Naive thymus-derived CD4-positive, alpha-beta T cell (primary cell): ENCODE results near the gene SEMA3F. TPM values are rescaled to one million over a fixed set of nuclear protein-coding genes. Genes with fewer than 3 reads are reported as not detected.

Source experiments
- ATAC-seq: fragments of 150-1000 bp; cut with Tn5 transposase; 2 replicates; pipeline ENCODE4 v1.10.0; 2021; ENCODE audit warnings: mild to moderate bottlenecking, moderate library complexity
- CTCF ChIA-PET: fragments of 350-600 bp; sonication (Branson Sonifier 250); formaldehyde crosslinking; loops from one replicate; lab custom pipeline; 2021; ENCODE audit warnings: antibody characterized with exemption; lab: Charles Lee
- POLR2A ChIA-PET: fragments of 350-600 bp; sonication (Branson Sonifier 250); formaldehyde crosslinking; loops from one replicate; lab custom pipeline; 2021; ENCODE audit warnings: antibody characterized with exemption, inconsistent platforms; lab: Charles Lee
- DNase-seq, 9 donors: peaks; one replicate each; pipeline versions ENCODE4 v3.0.0 to v3.0.0-alpha.2; 2020 to 2022; ENCODE audit warnings: mixed read lengths in 1 of 9
- H3K27ac ChIP-seq: one replicate; pipeline ENCODE4 v1.7.0; 2013; ENCODE audit warnings: mild to moderate bottlenecking, low read depth, low read length, moderate library complexity
- H3K27me3 ChIP-seq, 2 donors: one replicate each; pipeline ENCODE4 v1.7.0; 2013; ENCODE audit warnings: low read length in 2 of 2, mild to moderate bottlenecking in 2 of 2, moderate library complexity in 2 of 2; ENCODE audit not compliant: control insufficient read depth in 2 of 2, insufficient read depth in 2 of 2
- H3K36me3 ChIP-seq, 3 experiments: 1 replicate in 2 of 3; 2 replicates in 1 of 3; pipeline ENCODE4 v1.7.0; 2013; ENCODE audit warnings: low read length in 3 of 3, mild to moderate bottlenecking in 3 of 3, moderate library complexity in 1 of 3; ENCODE audit not compliant: insufficient read depth in 3 of 3, control insufficient read depth in 2 of 3
- H3K4me1 ChIP-seq, 2 donors: one replicate each; pipeline ENCODE4 v1.7.0; 2013; ENCODE audit warnings: low read length in 2 of 2, mild to moderate bottlenecking in 2 of 2, moderate library complexity in 1 of 2; ENCODE audit not compliant: control insufficient read depth in 2 of 2, insufficient read depth in 2 of 2
- H3K4me3 ChIP-seq: 2 replicates; pipeline ENCODE4 v1.7.0; 2013; ENCODE audit warnings: mild to moderate bottlenecking, low read length
- H3K9me3 ChIP-seq, 3 experiments: 1 replicate in 2 of 3; 2 replicates in 1 of 3; pipeline ENCODE4 v1.7.0; 2013; ENCODE audit warnings: low read length in 3 of 3; ENCODE audit not compliant: control insufficient read depth in 2 of 3
- H3K27ac Mint-ChIP-seq, 9 donors: one replicate each; pipeline ENCODE4 v1.8.0; 2020 to 2022; ENCODE audit warnings: mixed read lengths in 9 of 9, mild to moderate bottlenecking in 8 of 9, moderate library complexity in 5 of 9, inconsistent platforms in 2 of 9
- H3K27me3 Mint-ChIP-seq, 5 donors: one replicate each; pipeline ENCODE4 v1.8.0; 2021 to 2022; ENCODE audit warnings: mixed read lengths in 5 of 5, mild to moderate bottlenecking in 1 of 5
- H3K36me3 Mint-ChIP-seq, 5 donors: one replicate each; pipeline ENCODE4 v1.8.0; 2020 to 2022; ENCODE audit warnings: mixed read lengths in 5 of 5, mild to moderate bottlenecking in 3 of 5, inconsistent platforms in 1 of 5
- H3K4me1 Mint-ChIP-seq, 7 donors: one replicate each; pipeline ENCODE4 v1.8.0; 2020 to 2022; ENCODE audit warnings: mixed read lengths in 7 of 7, mild to moderate bottlenecking in 3 of 7, inconsistent platforms in 1 of 7
- H3K4me3 Mint-ChIP-seq, 10 donors: one replicate each; pipeline ENCODE4 v1.8.0; 2020 to 2022; ENCODE audit warnings: mild to moderate bottlenecking in 10 of 10, mixed read lengths in 10 of 10, moderate library complexity in 6 of 10, inconsistent platforms in 2 of 10
- H3K9me3 Mint-ChIP-seq, 11 donors: one replicate each; pipeline ENCODE4 v1.8.0; 2020 to 2022; ENCODE audit warnings: mixed read lengths in 11 of 11, mild to moderate bottlenecking in 4 of 11, inconsistent platforms in 1 of 11, moderate library complexity in 1 of 11
- intact Hi-C, 2 donors: fragments of 100-400 bp; cut with micrococcal nuclease; formaldehyde crosslinking; loops; one replicate each; pipeline ENCODE4 v1.15.1; 2023
- polyA plus RNA-seq, 2 donors: library from polyadenylated mRNA; unstranded; fragments of 300-500 nt; fragmentation: Illumina TruSeq; gene quantifications; one replicate each; pipeline ENCODE4 v1.2.3, GENCODE V29; 2021
- total RNA-seq, 6 experiments: library from RNA in 5 of 6; stranded (reverse) in 5 of 6; gene quantifications; 1 replicate in 5 of 6; 2 replicates in 1 of 6; pipeline ENCODE4 v1.2.3 and lab custom pipeline; 2021 to 2026

SEMA3F gene
- total and polyA plus RNA-seq, 7 experiments from 2014 or later, result 0.34 to 1.1 (median 0.69) TPM; not detected in 4

DNA sequence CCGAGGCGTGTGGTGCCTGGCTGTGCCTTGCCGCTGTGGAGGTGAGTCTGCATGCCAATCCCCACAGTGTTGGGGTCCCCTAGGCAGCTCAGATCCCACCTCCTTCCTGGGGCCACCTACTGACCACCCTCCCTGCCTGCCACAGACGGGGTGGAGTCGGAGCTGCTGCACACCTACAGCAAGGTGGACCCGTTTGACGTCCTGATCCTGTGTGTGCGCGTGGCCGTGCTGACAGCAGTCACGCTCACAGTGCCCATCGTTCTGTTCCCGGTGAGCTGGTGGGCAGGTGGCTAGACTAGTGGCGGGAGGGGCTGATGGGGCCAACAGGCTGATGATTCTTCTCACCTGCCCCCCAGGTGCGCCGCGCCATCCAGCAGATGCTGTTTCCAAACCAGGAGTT lies 63.3 kb downstream of the SEMA3F start:
- Histone ChIP-seq H3K4me1 (no peaks in the 10 kb centered on the region), H3K27me3 (no peaks in the 10 kb centered on the region), H3K9me3 (no peaks in the 10 kb centered on the region), H3K36me3 (no peaks in the 10 kb centered on the region), H3K27ac (no peak overlapping the region), H3K4me3 (no peak overlapping the region)
- POLR2A ChIA-PET, result no interaction called here
- H3K4me3 Mint-ChIP-seq, result no peak overlapping the region
- no peaks in the 10 kb centered on the region for H3K36me3 Mint-ChIP-seq
- CTCF ChIA-PET, result interaction anchor here (0.6 to 4.3 kb wide), 4 partner anchors 25 to 283 kb away, joined by 3 to 18 read pairs (median 4); no protein-coding TSS in a partner anchor
- no peaks in the 10 kb centered on the region for H3K4me1 Mint-ChIP-seq
- no peak overlapping the region for H3K27ac Mint-ChIP-seq
- ATAC-seq (no peak), DNase-seq (no peak)
- H3K9me3 Mint-ChIP-seq, result peaks cover 0 to 2% (median 0%) of the 10 kb centered on the region in 11 donors
- intact Hi-C loops, result no loop called here
- H3K27me3 Mint-ChIP-seq, result peaks cover 0 to 4% (median 0%) of the 10 kb centered on the region in 5 donors

DNA sequence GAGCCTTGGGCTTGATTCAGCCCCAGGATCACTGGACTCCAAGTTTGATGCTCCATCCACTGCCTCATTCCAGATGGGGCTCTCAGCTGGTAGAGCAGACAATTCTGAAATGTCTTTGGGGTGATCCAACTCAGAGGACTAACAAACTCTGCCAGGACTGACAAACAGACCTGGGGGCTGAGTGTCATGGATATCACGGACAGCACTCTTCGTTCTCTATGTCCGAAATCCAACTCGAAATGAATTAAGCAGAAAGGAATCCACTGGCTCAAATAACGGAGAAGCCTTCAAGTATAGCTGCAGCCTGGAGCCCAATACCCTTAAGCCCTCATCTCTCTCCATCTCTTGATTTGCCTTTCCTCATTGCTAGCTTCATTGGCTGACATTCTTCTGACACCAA lies 64.2 kb downstream of the SEMA3F start:
- Histone ChIP-seq H3K4me1 (no peaks in the 10 kb centered on the region), H3K9me3 (no peaks in the 10 kb centered on the region), H3K27me3 (no peaks in the 10 kb centered on the region), H3K36me3 (no peaks in the 10 kb centered on the region), H3K4me3 (no peak overlapping the region), H3K27ac (no peak overlapping the region)
- Mint-ChIP-seq H3K9me3 (peaks cover 0 to 2% (median 0%) of the 10 kb centered on the region in 11 donors), H3K27ac (no peak overlapping the region), H3K36me3 (no peaks in the 10 kb centered on the region), H3K4me1 (peaks cover 0 to 2% (median 0%) of the 10 kb centered on the region in 7 donors), H3K27me3 (peaks cover 0 to 6% (median 0%) of the 10 kb centered on the region in 5 donors), H3K4me3 (no peak overlapping the region)
- no peak for ATAC-seq
- POLR2A ChIA-PET, result no interaction called here
- CTCF ChIA-PET, result interaction anchor here (1.2 to 4.3 kb wide), 3 partner anchors 23 to 27 kb away, joined by 4 to 18 read pairs (median 4); no protein-coding TSS in a partner anchor
- intact Hi-C loops, result no loop called here
- DNase-seq, result no peak

DNA sequence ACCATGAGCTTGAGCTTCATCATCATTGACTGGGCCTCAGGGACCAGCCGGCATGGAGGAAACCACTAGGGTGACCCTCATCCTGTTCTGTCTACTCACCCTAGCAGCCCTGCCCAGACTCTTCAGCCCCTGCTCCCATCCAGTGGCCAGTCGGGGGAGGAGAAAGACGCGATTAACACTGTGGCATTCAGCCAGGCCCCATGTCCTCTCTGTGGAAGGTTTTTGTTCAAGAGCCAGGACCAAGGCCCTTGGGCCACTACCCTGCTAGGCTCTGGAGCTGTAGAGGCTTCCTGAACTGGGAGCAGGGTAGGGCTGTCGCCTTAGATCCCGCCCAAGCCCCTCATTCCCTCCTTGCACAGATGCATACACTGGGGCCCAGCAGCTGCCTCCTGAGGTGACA lies 65.0 kb downstream of the SEMA3F start:
- peaks cover 0 to 10% (median 0%) of the 10 kb centered on the region in 5 donors for H3K27me3 Mint-ChIP-seq
- intact Hi-C loops, result no loop called here
- H3K9me3 ChIP-seq, result no peaks in the 10 kb centered on the region
- H3K9me3 Mint-ChIP-seq, result peaks cover 0 to 2% (median 0%) of the 10 kb centered on the region in 11 donors
- no peak overlapping the region for H3K4me3 ChIP-seq
- ATAC-seq (no peak), DNase-seq (no peak)
- ChIA-PET POLR2A (interaction anchor here (1.0 kb wide), 1 partner anchor 16 kb away, joined by 3 read pairs; the partner anchor contains the start of gene GNAI2), CTCF (interaction anchor here (1.2 to 4.3 kb wide), 4 partner anchors 16 to 26 kb away, joined by 3 to 18 read pairs (median 6); no protein-coding TSS in a partner anchor)
- H3K36me3 Mint-ChIP-seq, result no peaks in the 10 kb centered on the region
- H3K27ac Mint-ChIP-seq, result no peak overlapping the region
- no peaks in the 10 kb centered on the region for H3K36me3 ChIP-seq
- peaks cover 0 to 7% (median 2%) of the 10 kb centered on the region in 7 donors for H3K4me1 Mint-ChIP-seq
- H3K4me1 ChIP-seq, result no peaks in the 10 kb centered on the region
- no peak overlapping the region for H3K4me3 Mint-ChIP-seq
- H3K27me3 ChIP-seq, result no peaks in the 10 kb centered on the region
- H3K27ac ChIP-seq, result no peak overlapping the region

DNA sequence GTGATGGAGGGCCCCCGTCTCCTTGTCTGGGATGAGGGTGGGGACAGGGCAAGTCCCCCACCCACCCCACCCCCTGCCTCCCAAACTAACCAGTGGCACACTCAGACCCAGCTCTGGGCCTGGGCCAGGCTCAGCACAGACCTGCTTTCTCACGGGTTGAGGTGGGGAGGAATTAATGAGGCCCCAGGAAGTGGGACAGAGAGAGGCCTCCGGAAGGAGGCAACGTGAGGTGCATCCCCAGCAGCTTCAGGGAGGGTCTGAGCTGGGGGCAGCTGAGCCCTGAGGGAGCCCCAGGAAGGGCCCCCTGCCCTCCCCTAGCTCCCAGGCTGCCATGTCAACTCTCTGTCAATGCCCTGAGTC lies 65.9 kb downstream of the SEMA3F start:
- intact Hi-C loops, result no loop called here
- Mint-ChIP-seq H3K9me3 (peaks cover 0 to 2% (median 0%) of the 10 kb centered on the region in 11 donors), H3K27me3 (peaks cover 0 to 17% (median 0%) of the 10 kb centered on the region in 5 donors), H3K4me3 (no peak overlapping the region), H3K36me3 (no peaks in the 10 kb centered on the region), H3K27ac (no peak overlapping the region), H3K4me1 (peaks cover 0 to 14% (median 5%) of the 10 kb centered on the region in 7 donors)
- ATAC-seq (no peak), DNase-seq (no peak)
- peaks cover under 1 to 2% of the 10 kb centered on the region in 2 donors for H3K4me1 ChIP-seq
- ChIA-PET CTCF (interaction anchor here (0.6 to 2.1 kb wide), 7 partner anchors 10 to 101 kb away, joined by 3 to 9 read pairs (median 3); no protein-coding TSS in a partner anchor), POLR2A (interaction anchor here (1.0 kb wide), 1 partner anchor 15 kb away, joined by 3 read pairs; the partner anchor contains the start of gene GNAI2)
- no peak overlapping the region for H3K4me3 ChIP-seq
- no peaks in the 10 kb centered on the region for H3K27me3 ChIP-seq
- H3K9me3 ChIP-seq, result no peaks in the 10 kb centered on the region
- H3K36me3 ChIP-seq, result no peaks in the 10 kb centered on the region
- H3K27ac ChIP-seq, result no peak overlapping the region

DNA sequence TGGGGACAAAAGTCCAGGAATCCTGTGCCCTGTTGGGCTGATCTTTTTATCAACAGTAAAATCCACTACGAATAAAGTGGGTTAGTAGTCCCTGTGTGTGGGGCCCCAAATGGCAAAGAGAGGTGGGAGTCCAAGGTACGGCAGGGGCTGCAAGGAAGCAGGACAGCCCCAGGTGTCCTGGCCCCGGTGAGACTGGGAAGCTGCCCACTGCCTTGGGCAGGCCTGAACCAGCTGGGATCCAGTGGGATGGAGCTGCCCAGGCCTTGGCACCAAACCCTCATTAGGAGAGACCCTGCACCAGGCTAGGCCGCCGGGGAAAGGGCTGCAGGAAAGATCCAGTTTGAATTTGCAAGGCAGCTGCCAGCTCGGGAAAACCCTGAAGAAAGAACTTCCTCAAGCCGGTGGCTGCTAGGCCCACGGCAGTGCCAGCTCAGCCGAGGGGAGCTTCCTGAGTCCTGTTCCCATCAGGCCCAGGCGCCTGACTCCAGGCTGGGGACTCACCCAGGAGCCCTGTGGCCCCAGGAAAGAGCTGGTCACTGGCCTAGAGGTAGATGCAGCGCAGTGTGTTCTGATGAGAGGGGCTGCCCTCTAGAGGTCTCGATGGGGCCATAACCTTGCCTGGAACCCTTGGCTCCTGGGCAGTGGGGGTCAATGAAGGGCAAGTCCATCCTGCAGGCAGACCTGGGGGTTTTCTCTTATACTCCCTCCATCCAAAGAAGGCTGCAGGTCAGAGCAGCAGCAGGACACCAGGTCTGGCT lies 66.5 kb downstream of the SEMA3F start:
- no peak overlapping the region for H3K4me3 ChIP-seq
- peaks cover 5% of the 10 kb centered on the region in 2 donors for H3K4me1 ChIP-seq
- no peak overlapping the region for H3K27ac Mint-ChIP-seq
- peaks cover 0 to 2% (median 0%) of the 10 kb centered on the region in 11 donors for H3K9me3 Mint-ChIP-seq
- H3K4me1 Mint-ChIP-seq, result peaks cover under 1 to 16% (median 9%) of the 10 kb centered on the region in 7 donors
- ATAC-seq (no peak), DNase-seq (no peak)
- no peaks in the 10 kb centered on the region for H3K27me3 ChIP-seq
- ChIA-PET CTCF (interaction anchor here (0.6 to 2.1 kb wide), 6 partner anchors 11 to 51 kb away, joined by 3 to 9 read pairs (median 4); no protein-coding TSS in a partner anchor), POLR2A (no interaction called here)
- H3K36me3 ChIP-seq, result no peaks in the 10 kb centered on the region
- no peaks in the 10 kb centered on the region for H3K36me3 Mint-ChIP-seq
- H3K27ac ChIP-seq, result no peak overlapping the region
- H3K9me3 ChIP-seq, result no peaks in the 10 kb centered on the region
- intact Hi-C loops, result no loop called here
- no peak overlapping the region for H3K4me3 Mint-ChIP-seq
- peaks cover 0 to 17% (median 0%) of the 10 kb centered on the region in 5 donors for H3K27me3 Mint-ChIP-seq

DNA sequence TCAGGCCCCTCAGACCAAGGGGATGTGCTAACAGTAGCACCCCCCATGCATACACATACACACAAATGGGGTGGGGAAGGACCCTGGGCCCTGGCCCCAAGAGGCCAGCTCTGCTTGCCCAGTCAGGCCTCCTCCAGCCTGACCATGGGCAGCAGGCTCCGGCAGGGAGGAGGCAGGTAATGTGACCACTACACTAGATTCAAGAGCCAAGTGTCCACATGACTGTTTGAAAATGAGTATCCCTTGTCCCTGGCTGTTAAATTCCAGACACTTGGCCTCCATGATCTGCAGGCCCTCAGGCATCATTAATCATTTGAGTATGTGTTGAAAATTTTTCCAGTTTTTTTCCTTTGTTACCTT lies 67.0 kb downstream of the SEMA3F start:
- CTCF ChIA-PET, result interaction anchor here (1.1 to 2.1 kb wide), 3 partner anchors 12 to 29 kb away, joined by 4 to 9 read pairs (median 8); no protein-coding TSS in a partner anchor
- Histone ChIP-seq H3K4me1 (peaks cover 5 to 9% of the 10 kb centered on the region in 2 donors), H3K36me3 (no peaks in the 10 kb centered on the region), H3K27me3 (no peaks in the 10 kb centered on the region), H3K27ac (no peak overlapping the region), H3K4me3 (no peak overlapping the region), H3K9me3 (no peaks in the 10 kb centered on the region)
- H3K4me3 Mint-ChIP-seq, result no peak overlapping the region
- H3K9me3 Mint-ChIP-seq, result peaks cover 0 to 4% (median 0%) of the 10 kb centered on the region in 11 donors
- peaks cover 0 to 17% (median 0%) of the 10 kb centered on the region in 5 donors for H3K27me3 Mint-ChIP-seq
- intact Hi-C loops, result no loop called here
- H3K27ac Mint-ChIP-seq, result no peak overlapping the region
- ATAC-seq (no peak), DNase-seq (no peak)
- POLR2A ChIA-PET, result no interaction called here
- H3K36me3 Mint-ChIP-seq, result no peaks in the 10 kb centered on the region
- H3K4me1 Mint-ChIP-seq, result peaks cover 6 to 20% (median 13%) of the 10 kb centered on the region in 7 donors
